Measurements from ENCODE around the gene SPAG4. TPM values are rescaled to one million over a fixed set of nuclear protein-coding genes. Genes with fewer than 3 reads are reported as not detected.
A peak's percentile ranks its signal among the peaks of the same experiment; 100 is the strongest.

SPAG4 gene
- polyA plus RNA-seq, 1 donor, result 1.5 TPM

GRCh38 chr20:35621560-35621946 is 5.9 kb downstream of the SPAG4 start:
- Histone ChIP-seq H3K27ac (ENCODE audit: low read length) (no peak overlapping the region), H3K27me3 (ENCODE audit: control insufficient read depth, insufficient read depth, low read length) (peaks cover 20% of the 10 kb centered on the region), H3K4me3 (ENCODE audit: low read length) (no peak overlapping the region), H3K36me3 (ENCODE audit: control insufficient read depth, insufficient read depth, low read length) (peaks cover 14% of the 10 kb centered on the region), H3K9me3 (ENCODE audit: control insufficient read depth, low read depth, low read length) (peaks cover 3% of the 10 kb centered on the region), H3K4me1 (ENCODE audit: control insufficient read depth, insufficient read depth, low read length) (peaks cover 19% of the 10 kb centered on the region)
- WGBS (ENCODE audit: insufficient coverage, low lambda C conversion rate), result 100% methylated on average over 1 of the region's 2 CpGs
- DNase-seq, result no peak

DNA sequence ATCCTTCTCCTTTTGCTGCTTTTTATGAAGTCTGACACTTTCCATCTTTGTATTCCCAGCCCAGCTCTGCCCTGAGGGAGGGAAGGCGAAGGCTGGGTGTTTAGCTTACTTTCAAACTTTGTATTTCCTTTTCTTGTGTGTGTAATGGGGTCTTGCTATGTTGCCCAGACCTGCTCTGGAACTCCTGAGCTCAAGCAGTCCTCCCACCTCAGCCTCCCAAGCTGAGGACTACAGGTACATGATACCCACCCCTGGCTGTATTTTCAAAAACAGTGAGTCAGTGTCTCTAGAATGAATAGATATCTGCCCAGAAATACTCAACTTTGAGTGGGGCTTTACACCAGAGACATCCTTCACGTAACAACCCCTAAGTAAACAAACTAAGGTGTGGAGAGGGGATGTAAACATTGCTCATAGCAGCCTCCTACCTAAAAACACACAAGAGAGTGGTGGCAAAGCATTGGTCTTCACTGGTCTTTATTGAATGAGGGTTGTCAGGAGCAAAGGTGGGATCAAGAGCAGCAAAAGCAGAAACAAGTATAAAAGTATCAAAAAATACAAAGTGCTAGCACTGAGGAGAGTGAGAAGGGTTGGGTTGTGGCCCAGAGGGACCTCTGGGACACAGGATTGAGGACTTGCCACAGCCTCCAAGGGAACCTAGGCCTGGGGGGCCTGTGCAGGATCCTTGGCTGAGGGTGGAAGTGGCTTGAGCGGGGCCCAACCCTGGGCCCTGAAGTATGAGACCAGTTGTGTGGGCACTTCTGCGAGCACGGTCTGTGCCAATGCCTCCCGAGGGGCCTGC is 10.2 kb downstream of the SPAG4 start:
- no CpG with 5 or more reads among the region's 6 CpGs for WGBS (ENCODE audit: insufficient coverage, low lambda C conversion rate)
- Histone ChIP-seq H3K4me1 (ENCODE audit: control insufficient read depth, insufficient read depth, low read length) (no peaks in the 10 kb centered on the region), H3K27ac (ENCODE audit: low read length) (no peak overlapping the region), H3K36me3 (ENCODE audit: control insufficient read depth, insufficient read depth, low read length) (peaks cover 44% of the 10 kb centered on the region), H3K27me3 (ENCODE audit: control insufficient read depth, insufficient read depth, low read length) (no peaks in the 10 kb centered on the region), H3K9me3 (ENCODE audit: control insufficient read depth, low read depth, low read length) (no peaks in the 10 kb centered on the region), H3K4me3 (ENCODE audit: low read length) (no peak overlapping the region)
- DNase-seq, result no peak

DNA sequence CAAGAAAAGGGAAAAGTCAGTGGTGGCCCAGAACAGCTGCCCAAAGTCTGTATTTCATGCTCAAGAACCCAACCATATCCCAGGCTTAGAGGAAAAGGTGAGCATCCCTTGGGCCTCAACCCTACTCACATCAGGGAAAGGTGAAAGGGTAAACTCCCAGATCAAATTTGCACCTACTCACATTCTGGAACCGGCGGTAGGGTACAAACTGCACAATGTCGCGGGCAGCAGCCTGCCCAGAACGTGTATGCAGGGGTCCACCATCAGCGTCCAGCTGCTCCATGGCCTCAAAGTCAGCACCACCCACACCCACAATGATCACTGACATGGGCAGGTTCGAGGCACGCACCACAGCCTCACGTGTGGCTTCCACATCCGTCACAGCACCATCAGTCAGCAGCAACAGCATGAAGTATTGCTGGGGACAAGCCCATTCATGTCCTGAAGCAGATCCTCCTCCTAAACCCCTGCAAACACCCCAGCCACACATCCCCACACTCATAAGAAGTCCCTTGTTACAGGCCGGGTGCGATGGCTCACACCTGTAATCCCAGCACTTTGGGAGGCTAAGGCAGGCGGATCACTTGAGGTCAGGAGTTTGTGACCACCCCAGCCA is 10.9 kb downstream of the SPAG4 start:
- Histone ChIP-seq H3K27me3 (ENCODE audit: control insufficient read depth, insufficient read depth, low read length) (no peaks in the 10 kb centered on the region), H3K27ac (ENCODE audit: low read length) (no peak overlapping the region), H3K4me3 (ENCODE audit: low read length) (no peak overlapping the region), H3K36me3 (ENCODE audit: control insufficient read depth, insufficient read depth, low read length) (peaks cover 51% of the 10 kb centered on the region), H3K4me1 (ENCODE audit: control insufficient read depth, insufficient read depth, low read length) (no peaks in the 10 kb centered on the region), H3K9me3 (ENCODE audit: control insufficient read depth, low read depth, low read length) (no peaks in the 10 kb centered on the region)
- DNase-seq, result no peak
- WGBS (ENCODE audit: insufficient coverage, low lambda C conversion rate), result no CpG with 5 or more reads among the region's 13 CpGs

DNA sequence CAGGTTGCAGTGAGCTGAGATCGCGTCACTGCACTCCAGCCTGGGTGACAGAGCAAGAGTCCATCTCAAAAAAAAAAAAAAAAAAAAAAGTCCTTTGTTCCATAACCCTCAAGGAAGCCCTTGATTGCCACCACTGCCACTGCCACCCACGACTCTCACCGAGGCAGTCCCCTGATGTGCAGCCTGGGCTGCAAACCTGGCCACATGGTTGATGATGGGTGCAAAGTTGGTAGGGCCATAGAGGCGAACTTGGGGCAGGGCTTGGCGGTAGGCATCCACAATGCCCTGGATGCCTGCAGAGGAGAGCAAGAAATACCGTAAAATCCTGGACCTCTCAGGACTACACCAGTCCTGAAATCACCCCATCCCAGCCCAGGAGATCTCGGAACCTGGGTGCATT is 11.5 kb downstream of the SPAG4 start:
- no peaks in the 10 kb centered on the region for H3K9me3 ChIP-seq (ENCODE audit: control insufficient read depth, low read depth, low read length)
- H3K4me1 ChIP-seq (ENCODE audit: control insufficient read depth, insufficient read depth, low read length), result no peaks in the 10 kb centered on the region
- peaks cover 57% of the 10 kb centered on the region for H3K36me3 ChIP-seq (ENCODE audit: control insufficient read depth, insufficient read depth, low read length)
- H3K27me3 ChIP-seq (ENCODE audit: control insufficient read depth, insufficient read depth, low read length), result no peaks in the 10 kb centered on the region
- DNase-seq, result no peak
- no peak overlapping the region for H3K27ac ChIP-seq (ENCODE audit: low read length)
- no peak overlapping the region for H3K4me3 ChIP-seq (ENCODE audit: low read length)
- WGBS (ENCODE audit: insufficient coverage, low lambda C conversion rate), result 100% methylated on average over 1 of the region's 8 CpGs

DNA sequence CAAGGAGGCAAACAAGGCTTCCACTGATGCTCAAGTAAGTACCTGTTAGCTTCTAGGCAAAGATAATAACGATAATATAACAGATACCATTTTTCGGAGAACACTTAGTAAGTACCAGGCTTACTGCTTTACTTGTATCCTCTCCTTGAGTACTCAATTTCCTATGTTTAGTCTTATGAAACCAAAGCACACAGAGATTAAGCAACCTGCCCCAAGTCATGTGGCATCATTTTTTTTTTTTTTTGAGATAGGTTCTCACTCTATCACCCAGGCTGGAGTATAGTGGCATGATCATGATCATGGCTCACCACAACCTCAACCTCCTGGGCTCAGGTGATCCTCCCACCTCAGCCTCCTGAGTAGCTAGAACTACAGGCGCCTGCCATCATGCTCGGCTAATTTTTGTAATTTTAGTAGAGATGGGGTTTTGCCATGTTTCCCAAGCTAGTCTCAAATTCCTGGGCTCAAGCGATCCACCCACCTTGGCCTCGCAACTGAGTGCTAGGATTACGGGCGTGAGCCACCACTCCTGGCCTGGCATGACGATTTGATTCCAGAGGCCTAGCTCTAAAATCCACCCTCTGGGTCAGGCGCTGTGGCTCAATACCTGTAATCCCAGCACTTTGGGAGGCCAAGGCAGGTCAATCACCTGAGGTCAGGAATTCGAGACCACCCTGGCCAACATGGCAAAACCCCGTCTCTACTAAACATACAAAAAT is 14.0 kb downstream of the SPAG4 start:
- DNase-seq, result no peak
- Histone ChIP-seq H3K36me3 (ENCODE audit: control insufficient read depth, insufficient read depth, low read length) (peaks cover 60% of the 10 kb centered on the region), H3K9me3 (ENCODE audit: control insufficient read depth, low read depth, low read length) (no peaks in the 10 kb centered on the region), H3K4me1 (ENCODE audit: control insufficient read depth, insufficient read depth, low read length) (no peaks in the 10 kb centered on the region), H3K27me3 (ENCODE audit: control insufficient read depth, insufficient read depth, low read length) (no peaks in the 10 kb centered on the region), H3K4me3 (ENCODE audit: low read length) (no peak overlapping the region), H3K27ac (ENCODE audit: low read length) (no peak overlapping the region)
- WGBS (ENCODE audit: insufficient coverage, low lambda C conversion rate), result no CpG with 5 or more reads among the region's 12 CpGs

DNA sequence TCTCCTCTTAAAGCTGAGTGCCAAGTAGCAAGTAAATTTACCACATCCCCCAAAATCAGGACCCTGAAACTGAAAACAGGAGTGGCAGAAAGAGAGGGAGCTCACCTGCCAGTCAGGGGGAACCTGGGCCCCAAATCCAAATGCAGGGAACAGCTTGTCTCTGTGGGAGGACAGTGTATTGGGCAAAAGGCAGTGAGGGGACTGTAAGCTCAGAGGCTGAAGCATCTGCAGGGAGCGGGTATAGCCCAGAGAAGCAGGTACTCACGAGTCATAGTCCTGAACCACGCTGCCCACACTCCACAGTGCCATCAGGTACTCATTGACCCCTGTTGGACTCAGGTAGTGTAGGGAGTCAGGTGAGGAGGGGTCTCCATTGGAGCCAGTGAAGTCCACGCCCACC is 15.0 kb downstream of the SPAG4 start:
- H3K4me1 ChIP-seq (ENCODE audit: control insufficient read depth, insufficient read depth, low read length), result no peaks in the 10 kb centered on the region
- H3K27me3 ChIP-seq (ENCODE audit: control insufficient read depth, insufficient read depth, low read length), result no peaks in the 10 kb centered on the region
- DNase-seq, result no peak
- no peaks in the 10 kb centered on the region for H3K9me3 ChIP-seq (ENCODE audit: control insufficient read depth, low read depth, low read length)
- no peak overlapping the region for H3K4me3 ChIP-seq (ENCODE audit: low read length)
- no CpG with 5 or more reads among the region's 4 CpGs for WGBS (ENCODE audit: insufficient coverage, low lambda C conversion rate)
- no peak overlapping the region for H3K27ac ChIP-seq (ENCODE audit: low read length)
- H3K36me3 ChIP-seq (ENCODE audit: control insufficient read depth, insufficient read depth, low read length), result peaks cover 55% of the 10 kb centered on the region

- no CpG with 5 or more reads among the region's 13 CpGs for WGBS (ENCODE audit: insufficient coverage, low lambda C conversion rate)
- no peak for DNase-seq
- Histone ChIP-seq H3K4me1 (ENCODE audit: control insufficient read depth, insufficient read depth, low read length) (no peaks in the 10 kb centered on the region), H3K36me3 (ENCODE audit: control insufficient read depth, insufficient read depth, low read length) (peaks cover 39% of the 10 kb centered on the region), H3K4me3 (ENCODE audit: low read length) (no peak overlapping the region), H3K27ac (ENCODE audit: low read length) (no peak overlapping the region), H3K27me3 (ENCODE audit: control insufficient read depth, insufficient read depth, low read length) (no peaks in the 10 kb centered on the region), H3K9me3 (ENCODE audit: control insufficient read depth, low read depth, low read length) (no peaks in the 10 kb centered on the region)
Observed at GRCh38 chr20:35632539-35633115, 17.0 kb downstream of the SPAG4 start.

GRCh38 chr20:35635652-35636051 is 20.0 kb downstream of the SPAG4 start:
- Histone ChIP-seq H3K27me3 (ENCODE audit: control insufficient read depth, insufficient read depth, low read length) (no peaks in the 10 kb centered on the region), H3K27ac (ENCODE audit: low read length) (no peak overlapping the region), H3K4me1 (ENCODE audit: control insufficient read depth, insufficient read depth, low read length) (no peaks in the 10 kb centered on the region), H3K9me3 (ENCODE audit: control insufficient read depth, low read depth, low read length) (no peaks in the 10 kb centered on the region), H3K36me3 (ENCODE audit: control insufficient read depth, insufficient read depth, low read length) (peaks cover 18% of the 10 kb centered on the region), H3K4me3 (ENCODE audit: low read length) (no peak overlapping the region)
- WGBS (ENCODE audit: insufficient coverage, low lambda C conversion rate), result no CpG with 5 or more reads among the region's 4 CpGs
- peak in 1 of 2 donors; percentile 51 for DNase-seq

GRCh38 chr20:35636095-35636494 is 20.5 kb downstream of the SPAG4 start:
- WGBS (ENCODE audit: insufficient coverage, low lambda C conversion rate), result no CpG with 5 or more reads among the region's 2 CpGs
- Histone ChIP-seq H3K9me3 (ENCODE audit: control insufficient read depth, low read depth, low read length) (no peaks in the 10 kb centered on the region), H3K4me1 (ENCODE audit: control insufficient read depth, insufficient read depth, low read length) (no peaks in the 10 kb centered on the region), H3K27me3 (ENCODE audit: control insufficient read depth, insufficient read depth, low read length) (no peaks in the 10 kb centered on the region), H3K4me3 (ENCODE audit: low read length) (no peak overlapping the region), H3K36me3 (ENCODE audit: control insufficient read depth, insufficient read depth, low read length) (peaks cover 13% of the 10 kb centered on the region), H3K27ac (ENCODE audit: low read length) (no peak overlapping the region)
- no peak for DNase-seq

- H3K4me3 ChIP-seq (ENCODE audit: low read length), result no peak overlapping the region
- no peak overlapping the region for H3K27ac ChIP-seq (ENCODE audit: low read length)
- WGBS (ENCODE audit: insufficient coverage, low lambda C conversion rate), result 100% methylated on average over 4 of the region's 6 CpGs
Observed at GRCh38 chr20:35637276-35637675, 21.6 kb downstream of the SPAG4 start.

More at GRCh38 chr20:35637276-35637675, 21.6 kb downstream of the SPAG4 start:
- Histone ChIP-seq H3K4me1 (ENCODE audit: control insufficient read depth, insufficient read depth, low read length) (no peaks in the 10 kb centered on the region), H3K36me3 (ENCODE audit: control insufficient read depth, insufficient read depth, low read length) (peaks cover 3% of the 10 kb centered on the region), H3K27me3 (ENCODE audit: control insufficient read depth, insufficient read depth, low read length) (no peaks in the 10 kb centered on the region), H3K9me3 (ENCODE audit: control insufficient read depth, low read depth, low read length) (no peaks in the 10 kb centered on the region)
- no peak for DNase-seq

Data from large intestine (tissue), 3 donors.